T-helper 2 cell treated with Interferon-gamma antibody and Interleukin-4, amounts not matched to agents 5 μg/mL and 100 μg/mL, for 36 hours (primary cell): ENCODE data around the gene CHST15.

Source experiments
- DNase-seq: peaks from one replicate; pipeline ENCODE4 v3.0.0; 2021; ENCODE audit warnings: low spot score
- H3K27ac Mint-ChIP-seq: one replicate; pipeline ENCODE4 v1.8.0; 2021; ENCODE audit warnings: mild to moderate bottlenecking, mixed read lengths
- H3K27me3 Mint-ChIP-seq: one replicate; pipeline ENCODE4 v1.8.0; 2021; ENCODE audit warnings: low read depth, mixed read lengths
- H3K36me3 Mint-ChIP-seq: one replicate; pipeline ENCODE4 v1.8.0; 2021; ENCODE audit warnings: low read depth, mixed read lengths
- H3K4me1 Mint-ChIP-seq: one replicate; pipeline ENCODE4 v1.8.0; 2021; ENCODE audit warnings: low read depth, mixed read lengths
- H3K4me3 Mint-ChIP-seq: one replicate; pipeline ENCODE4 v1.8.0; 2022; ENCODE audit warnings: mild to moderate bottlenecking, moderate library complexity, mixed read lengths
- H3K9me3 Mint-ChIP-seq: one replicate; pipeline ENCODE4 v1.8.0; 2021; ENCODE audit warnings: mixed read lengths

Gene CHST15

GRCh38 chr10:123988694-123989093, 104.7 kb downstream of the CHST15 start:
- Mint-ChIP-seq H3K27me3 (peaks cover 42% of the 10 kb centered on the region), H3K4me3 (no peak overlapping the region), H3K27ac (no peak overlapping the region), H3K9me3 (no peaks in the 10 kb centered on the region), H3K4me1 (no peaks in the 10 kb centered on the region), H3K36me3 (no peaks in the 10 kb centered on the region)
- DNase-seq: no peak

GRCh38 chr10:123986736-123987135, 106.7 kb downstream of the CHST15 start:
- no peaks in the 10 kb centered on the region for H3K36me3 Mint-ChIP-seq
- H3K27ac Mint-ChIP-seq: no peak overlapping the region
- H3K4me3 Mint-ChIP-seq: no peak overlapping the region
- no peak for DNase-seq
- H3K27me3 Mint-ChIP-seq: peaks cover 29% of the 10 kb centered on the region
- H3K9me3 Mint-ChIP-seq: no peaks in the 10 kb centered on the region
- no peaks in the 10 kb centered on the region for H3K4me1 Mint-ChIP-seq

GRCh38 chr10:123974406-123974805, 119.0 kb downstream of the CHST15 start:
- Mint-ChIP-seq H3K36me3 (peaks cover 1% of the 10 kb centered on the region), H3K4me1 (no peaks in the 10 kb centered on the region), H3K27me3 (peaks cover 62% of the 10 kb centered on the region), H3K27ac (no peak overlapping the region), H3K9me3 (no peaks in the 10 kb centered on the region), H3K4me3 (no peak overlapping the region)
- DNase-seq: no peak

- peaks cover 71% of the 10 kb centered on the region for H3K27me3 Mint-ChIP-seq
- H3K9me3 Mint-ChIP-seq: no peaks in the 10 kb centered on the region
- no peaks in the 10 kb centered on the region for H3K4me1 Mint-ChIP-seq
- H3K27ac Mint-ChIP-seq: no peak overlapping the region
- DNase-seq: no peak
- H3K36me3 Mint-ChIP-seq: peaks cover 1% of the 10 kb centered on the region
- H3K4me3 Mint-ChIP-seq: no peak overlapping the region
These were observed 120.7 kb downstream of the CHST15 start for GRCh38 chr10:123972481-123973401.

- H3K27me3 Mint-ChIP-seq: peaks cover 64% of the 10 kb centered on the region
- no peaks in the 10 kb centered on the region for H3K9me3 Mint-ChIP-seq
- no peak for DNase-seq
- H3K4me1 Mint-ChIP-seq: no peaks in the 10 kb centered on the region
- H3K4me3 Mint-ChIP-seq: no peak overlapping the region
- H3K27ac Mint-ChIP-seq: no peak overlapping the region
- H3K36me3 Mint-ChIP-seq: peaks cover 1% of the 10 kb centered on the region
These were observed 122.5 kb downstream of the CHST15 start for GRCh38 chr10:123970927-123971286.

- Mint-ChIP-seq H3K36me3 (peaks cover 1% of the 10 kb centered on the region), H3K27me3 (peaks cover 64% of the 10 kb centered on the region)
These were observed 123.0 kb downstream of the CHST15 start for GRCh38 chr10:123970207-123970926.

GRCh38 chr10:123967626-123968243, 125.7 kb downstream of the CHST15 start:
- peaks cover 1% of the 10 kb centered on the region for H3K36me3 Mint-ChIP-seq
- no peak for DNase-seq
- no peak overlapping the region for H3K4me3 Mint-ChIP-seq
- H3K27ac Mint-ChIP-seq: no peak overlapping the region
- H3K4me1 Mint-ChIP-seq: no peaks in the 10 kb centered on the region
- no peaks in the 10 kb centered on the region for H3K9me3 Mint-ChIP-seq
- H3K27me3 Mint-ChIP-seq: peaks cover 41% of the 10 kb centered on the region

More at GRCh38 chr10:123970207-123970926, 123.0 kb downstream of the CHST15 start:
- Mint-ChIP-seq H3K9me3 (no peaks in the 10 kb centered on the region), H3K4me1 (no peaks in the 10 kb centered on the region), H3K27ac (no peak overlapping the region), H3K4me3 (no peak overlapping the region)
- no peak for DNase-seq

- no peak overlapping the region for H3K4me3 Mint-ChIP-seq
- DNase-seq: no peak
- no peaks in the 10 kb centered on the region for H3K4me1 Mint-ChIP-seq
- H3K36me3 Mint-ChIP-seq: peaks cover 1% of the 10 kb centered on the region
- peaks cover 42% of the 10 kb centered on the region for H3K27me3 Mint-ChIP-seq
- H3K27ac Mint-ChIP-seq: no peak overlapping the region
- H3K9me3 Mint-ChIP-seq: no peaks in the 10 kb centered on the region
These were observed 126.5 kb downstream of the CHST15 start for GRCh38 chr10:123966896-123967231.

- Mint-ChIP-seq H3K36me3 (no peaks in the 10 kb centered on the region), H3K27me3 (peaks cover 36% of the 10 kb centered on the region), H3K27ac (no peak overlapping the region), H3K4me1 (no peaks in the 10 kb centered on the region), H3K9me3 (no peaks in the 10 kb centered on the region), H3K4me3 (no peak overlapping the region)
- no peak for DNase-seq
These were observed 127.2 kb downstream of the CHST15 start for GRCh38 chr10:123965973-123966895.

GRCh38 chr10:123964953-123965352, 128.4 kb downstream of the CHST15 start:
- peaks cover 25% of the 10 kb centered on the region for H3K27me3 Mint-ChIP-seq
- H3K4me3 Mint-ChIP-seq: no peak overlapping the region
- H3K27ac Mint-ChIP-seq: no peak overlapping the region
- H3K9me3 Mint-ChIP-seq: no peaks in the 10 kb centered on the region
- no peak for DNase-seq
- no peaks in the 10 kb centered on the region for H3K36me3 Mint-ChIP-seq
- no peaks in the 10 kb centered on the region for H3K4me1 Mint-ChIP-seq

GRCh38 chr10:123962756-123963530, 130.5 kb downstream of the CHST15 start:
- no peak for DNase-seq
- Mint-ChIP-seq H3K36me3 (no peaks in the 10 kb centered on the region), H3K9me3 (no peaks in the 10 kb centered on the region), H3K27me3 (peaks cover 9% of the 10 kb centered on the region), H3K27ac (no peak overlapping the region), H3K4me1 (no peaks in the 10 kb centered on the region), H3K4me3 (no peak overlapping the region)

GRCh38 chr10:123958241-123958640, 135.2 kb downstream of the CHST15 start:
- Mint-ChIP-seq H3K9me3 (no peaks in the 10 kb centered on the region), H3K27ac (no peak overlapping the region), H3K27me3 (peaks cover 5% of the 10 kb centered on the region), H3K4me3 (no peak overlapping the region), H3K36me3 (no peaks in the 10 kb centered on the region), H3K4me1 (no peaks in the 10 kb centered on the region)
- no peak for DNase-seq
